HG02943 (cell line): ENCODE data around the gene AZIN2.

Experiments
- ATAC-seq: cut with Tn5 transposase; IDR thresholded peaks from one replicate; pipeline ENCODE4 v1.9.1; 2021; ENCODE audit warnings: mild to moderate bottlenecking, low read depth, moderate library complexity; ENCODE audit not compliant: unreplicated experiment

Gene AZIN2

GRCh38 chr1:33148615-33149014, 67.7 kb downstream of the AZIN2 start:
- ATAC-seq, result no peak

GRCh38 chr1:33149453-33150190, 68.7 kb downstream of the AZIN2 start:
- ATAC-seq, result no peak

GRCh38 chr1:33150522-33150921, 69.6 kb downstream of the AZIN2 start:
- no peak for ATAC-seq

GRCh38 chr1:33151116-33151515, 70.2 kb downstream of the AZIN2 start:
- ATAC-seq, result no peak

GRCh38 chr1:33152685-33153432, 71.9 kb downstream of the AZIN2 start:
- ATAC-seq, result no peak

GRCh38 chr1:33153650-33154049, 72.7 kb downstream of the AZIN2 start:
- ATAC-seq, result no peak

- no peak for ATAC-seq
Observed at GRCh38 chr1:33155877-33156538, 75.1 kb downstream of the AZIN2 start.

- no peak for ATAC-seq
Observed at GRCh38 chr1:33157131-33157530, 76.2 kb downstream of the AZIN2 start.

- ATAC-seq, result no peak
Observed at GRCh38 chr1:33158366-33158765, 77.4 kb downstream of the AZIN2 start.

GRCh38 chr1:33159577-33159976, 78.6 kb downstream of the AZIN2 start:
- ATAC-seq, result no peak

GRCh38 chr1:33161061-33161681, 80.2 kb downstream of the AZIN2 start:
- ATAC-seq, result no peak

GRCh38 chr1:33162141-33162540, 81.2 kb downstream of the AZIN2 start:
- ATAC-seq, result no peak

GRCh38 chr1:33163621-33164519, 82.9 kb downstream of the AZIN2 start:
- no peak for ATAC-seq

- no peak for ATAC-seq
Observed at GRCh38 chr1:33165209-33165608, 84.3 kb downstream of the AZIN2 start.

GRCh38 chr1:33165809-33166208, 84.9 kb downstream of the AZIN2 start:
- ATAC-seq, result no peak

- no peak for ATAC-seq
Observed at GRCh38 chr1:33167650-33168447, 86.9 kb downstream of the AZIN2 start.

- ATAC-seq, result no peak
Observed at GRCh38 chr1:33168556-33169289, 87.8 kb downstream of the AZIN2 start.

- no peak for ATAC-seq
Observed at GRCh38 chr1:33169290-33170055, 88.5 kb downstream of the AZIN2 start.
